Gastroesophageal sphincter (tissue), 4 donors: ENCODE measurements around the gene ZNF860. TPM values are rescaled to one million over a fixed set of nuclear protein-coding genes. Genes with fewer than 3 reads are reported as not detected.

Experiments
- ATAC-seq: fragments of 150-250 bp; one replicate; pipeline ENCODE4 v1.9.1; 2016; ENCODE audit warnings: mild to moderate bottlenecking, moderate library complexity
- H3K27ac ChIP-seq, 4 donors: fragments of 200-600 bp; sonication (generic) in 3 of 4; 1 replicate in 3 of 4; 2 replicates in 1 of 4; pipeline ENCODE4 v1.5.1; 2016 to 2019
- H3K27me3 ChIP-seq: fragments of 200-600 bp; sonication (generic); one replicate; pipeline ENCODE4 v1.5.1; 2019
- H3K36me3 ChIP-seq, 2 donors: fragments of 200-600 bp; sonication (generic); one replicate each; pipeline ENCODE4 v1.5.1; 2019; ENCODE audit warnings: control low read depth in 1 of 2
- H3K4me1 ChIP-seq, 3 donors: fragments of 200-600 bp; sonication (generic); 1 replicate in 2 of 3; 2 replicates in 1 of 3; pipeline ENCODE4 v1.5.1; 2016 to 2019; ENCODE audit warnings: control low read depth in 2 of 3
- H3K4me3 ChIP-seq, 2 donors: fragments of 200-600 bp; sonication (generic); one replicate each; pipeline ENCODE4 v1.5.1; 2019; ENCODE audit warnings: mild to moderate bottlenecking in 1 of 2, moderate library complexity in 1 of 2
- H3K9me3 ChIP-seq, 3 donors: fragments of 200-600 bp; sonication (generic); one replicate each; pipeline ENCODE4 v1.5.1; 2017 to 2019; ENCODE audit warnings: control low read depth in 2 of 3
- CTCF ChIP-seq, 4 experiments: fragments of 200-600 bp in 2 of 4; fragments of 450-650 bp in 2 of 4; sonication (generic) in 1 of 4; IDR thresholded peaks; one replicate each; pipeline ENCODE4 v1.5.1; 2017 to 2019; ENCODE audit warnings: antibody characterized with exemption in 4 of 4, mild to moderate bottlenecking in 2 of 4, moderate library complexity in 2 of 4
- EP300 ChIP-seq: sonication (generic); formaldehyde crosslinking; IDR thresholded peaks from one replicate; pipeline ENCODE4 v1.6.1; 2017; ENCODE audit warnings: antibody characterized with exemption, mild to moderate bottlenecking
- POLR2A ChIP-seq, 2 donors: fragments of 450-650 bp; IDR thresholded peaks; one replicate each; pipeline ENCODE4 v1.6.1; 2017; ENCODE audit warnings: antibody characterized with exemption in 2 of 2, mild to moderate bottlenecking in 2 of 2, moderate library complexity in 1 of 2
- POLR2AphosphoS5 ChIP-seq: sonication (generic); formaldehyde crosslinking; IDR thresholded peaks from one replicate; pipeline ENCODE4 v1.6.1; 2017; ENCODE audit warnings: antibody characterized with exemption
- WGBS, 2 donors: methylation state at CpG; one replicate each; pipeline ENCODE4 v1.1.5; 2018; ENCODE audit warnings: low coverage in 1 of 2; 5-methylcytosine and 5-hydroxymethylcytosine counted together
- total RNA-seq, 4 donors: library from RNA; depleted of rRNA; stranded (reverse); fragments of >200 nt; gene quantifications; one replicate each; pipeline ENCODE4 v1.1.0, GENCODE V29; 2016

Gene ZNF860
- total RNA-seq, 4 donors from 2014 or later: 0.08 to 0.96 (median 0.36) TPM

GRCh38 chr3:31936420-31937060, 45.0 kb upstream of the ZNF860 start:
- no peak overlapping the region for H3K27ac ChIP-seq
- no peak for ATAC-seq
- 0 to 29% methylated on average over 1 of the region's 1 CpG for WGBS, 2 donors
- TF ChIP-seq EP300: no peak
- TF ChIP-seq POLR2AphosphoS5: no peak
- no peak for TF ChIP-seq POLR2A (IDR thresholded peaks at IDR 0.05)
- no peak for TF ChIP-seq CTCF (IDR thresholded peaks at IDR 0.05)
- H3K36me3 ChIP-seq: no peaks in the 10 kb centered on the region
- H3K9me3 ChIP-seq: no peaks in the 10 kb centered on the region
- H3K4me1 ChIP-seq: peaks cover 0 to 20% (median 3%) of the 10 kb centered on the region in 3 donors
- H3K4me3 ChIP-seq: no peak overlapping the region
- H3K27me3 ChIP-seq: no peaks in the 10 kb centered on the region

- Histone ChIP-seq H3K4me1 (peaks cover 0 to 22% (median 3%) of the 10 kb centered on the region in 3 donors), H3K9me3 (no peaks in the 10 kb centered on the region), H3K27ac (no peak overlapping the region), H3K27me3 (no peaks in the 10 kb centered on the region), H3K4me3 (no peak overlapping the region), H3K36me3 (no peaks in the 10 kb centered on the region)
- WGBS, 2 donors: 74 to 100% methylated on average over 4 of the region's 4 CpGs
- TF ChIP-seq EP300: no peak
- no peak for TF ChIP-seq POLR2A (IDR thresholded peaks at IDR 0.05)
- TF ChIP-seq CTCF (IDR thresholded peaks at IDR 0.05): no peak
- ATAC-seq: no peak
Observed at GRCh38 chr3:31937225-31937624, 44.3 kb upstream of the ZNF860 start.

GRCh38 chr3:31942446-31942845, 39.1 kb upstream of the ZNF860 start:
- Histone ChIP-seq H3K4me1 (peaks cover 0 to 14% (median 3%) of the 10 kb centered on the region in 3 donors), H3K27ac (no peak overlapping the region), H3K36me3 (no peaks in the 10 kb centered on the region), H3K4me3 (no peak overlapping the region), H3K9me3 (no peaks in the 10 kb centered on the region), H3K27me3 (no peaks in the 10 kb centered on the region)
- ATAC-seq: no peak
- WGBS, 2 donors: 100% methylated on average over 2 of the region's 2 CpGs; no CpG with 5 or more reads in 1 of the 2 donors
- TF ChIP-seq CTCF (IDR thresholded peaks at IDR 0.05): no peak
- TF ChIP-seq EP300: no peak
- TF ChIP-seq POLR2A (IDR thresholded peaks at IDR 0.05): no peak
- TF ChIP-seq POLR2AphosphoS5: no peak

GRCh38 chr3:31943041-31943440, 38.5 kb upstream of the ZNF860 start:
- ATAC-seq: no peak
- no peak overlapping the region for H3K27ac ChIP-seq
- H3K9me3 ChIP-seq: no peaks in the 10 kb centered on the region
- no peaks in the 10 kb centered on the region for H3K36me3 ChIP-seq
- peaks cover 0 to 19% (median 3%) of the 10 kb centered on the region in 3 donors for H3K4me1 ChIP-seq
- H3K27me3 ChIP-seq: no peaks in the 10 kb centered on the region
- no peak overlapping the region for H3K4me3 ChIP-seq
- TF ChIP-seq CTCF (IDR thresholded peaks at IDR 0.05) (no peak), POLR2A (IDR thresholded peaks at IDR 0.05) (no peak), EP300 (no peak), POLR2AphosphoS5 (no peak)

GRCh38 chr3:31945738-31946052, 35.9 kb upstream of the ZNF860 start:
- Histone ChIP-seq H3K9me3 (peaks cover 0 to 8% (median 0%) of the 10 kb centered on the region in 3 donors), H3K27me3 (no peaks in the 10 kb centered on the region), H3K27ac (peak overlapping the region in 2 of 4 donors; percentile 33 to 39), H3K4me3 (no peak overlapping the region), H3K36me3 (no peaks in the 10 kb centered on the region), H3K4me1 (peaks cover 0 to 19% (median 3%) of the 10 kb centered on the region in 3 donors)
- WGBS, 2 donors: 47 to 82% methylated on average over 2 of the region's 3 CpGs
- no peak for TF ChIP-seq POLR2A (IDR thresholded peaks at IDR 0.05)
- no peak for TF ChIP-seq CTCF (IDR thresholded peaks at IDR 0.05)
- no peak for TF ChIP-seq POLR2AphosphoS5
- TF ChIP-seq EP300: no peak
- peak; percentile 59 for ATAC-seq
